GM19035 (cell line): ENCODE data around the gene TEX52.
A peak's percentile ranks its signal among the peaks of the same experiment; 100 is the strongest.

Source experiments
- ATAC-seq: cut with Tn5 transposase; IDR thresholded peaks from one replicate; pipeline ENCODE4 v1.9.1; 2021; ENCODE audit not compliant: unreplicated experiment

TEX52 gene

GRCh38 chr12:2833810-2834209, 23.0 kb downstream of the TEX52 start:
- ATAC-seq = no peak

- no peak for ATAC-seq
These were observed 23.5 kb downstream of the TEX52 start for GRCh38 chr12:2833327-2833726.

GRCh38 chr12:2832550-2833127, 24.2 kb downstream of the TEX52 start:
- ATAC-seq = no peak

- ATAC-seq = no peak
These were observed 27.6 kb downstream of the TEX52 start for GRCh38 chr12:2829275-2829674.

- no peak for ATAC-seq
These were observed 29.9 kb downstream of the TEX52 start for GRCh38 chr12:2826721-2827515.

GRCh38 chr12:2826036-2826435, 30.8 kb downstream of the TEX52 start:
- ATAC-seq = no peak

- ATAC-seq = no peak
These were observed 31.7 kb downstream of the TEX52 start for GRCh38 chr12:2825132-2825531.

GRCh38 chr12:2824541-2824940, 32.3 kb downstream of the TEX52 start:
- ATAC-seq = no peak

GRCh38 chr12:2823483-2823882, 33.4 kb downstream of the TEX52 start:
- ATAC-seq = no peak

- ATAC-seq = no peak
These were observed 36.4 kb downstream of the TEX52 start for GRCh38 chr12:2820432-2820831.

- ATAC-seq = no peak
These were observed 37.0 kb downstream of the TEX52 start for GRCh38 chr12:2819810-2820209.

- peak; percentile 30 for ATAC-seq
These were observed 43.3 kb downstream of the TEX52 start for GRCh38 chr12:2813214-2814185.

GRCh38 chr12:2812290-2813213, 44.3 kb downstream of the TEX52 start, which contains the start of gene ITFG2:
Gene ITFG2, plus strand, starts transcription at chr12:2812668. Its CDS starts 93 bp downstream, at chr12:2812761.
- peak; percentile 93 for ATAC-seq

- ATAC-seq = no peak
These were observed 45.0 kb downstream of the TEX52 start for GRCh38 chr12:2811801-2812200.

GRCh38 chr12:2806700-2807099, 50.1 kb downstream of the TEX52 start:
- no peak for ATAC-seq

GRCh38 chr12:2805143-2805520, 51.7 kb downstream of the TEX52 start:
- ATAC-seq = no peak

GRCh38 chr12:2804393-2805142, 52.3 kb downstream of the TEX52 start:
- no peak for ATAC-seq

GRCh38 chr12:2803635-2804392, 53.0 kb downstream of the TEX52 start:
- no peak for ATAC-seq
